HG02588 (cell line): ENCODE data around the gene STT3B.
"Not testable (repeated sequence)": the region's sequence is repeated elsewhere in the genome, so short reads cannot be mapped to it uniquely, and the experiment has no call there.

Source experiments
- ATAC-seq: cut with Tn5 transposase; IDR thresholded peaks from one replicate; pipeline ENCODE4 v1.9.1; 2021; ENCODE audit warnings: mild to moderate bottlenecking, moderate library complexity; ENCODE audit not compliant: unreplicated experiment

The STT3B gene

GRCh38 chr3:31532587-31533168 lies at the start of gene STT3B:
Gene STT3B (plus strand): TSS chr3:31532925. CDS start chr3:31532999, 74 bp downstream.
- peak; percentile 50 for ATAC-seq

- ATAC-seq = no peak
Measured at GRCh38 chr3:31483776-31484175, 48.9 kb upstream of the STT3B start.

- no peak for ATAC-seq
Measured at GRCh38 chr3:31485196-31485595, 47.5 kb upstream of the STT3B start.

GRCh38 chr3:31486865-31487533 lies 45.7 kb upstream of the STT3B start:
- ATAC-seq = no peak

GRCh38 chr3:31488475-31489017 lies 44.2 kb upstream of the STT3B start:
- no peak for ATAC-seq

GRCh38 chr3:31490502-31490901 lies 42.2 kb upstream of the STT3B start:
- no peak for ATAC-seq

- ATAC-seq = no peak
Measured at GRCh38 chr3:31491660-31492059, 41.1 kb upstream of the STT3B start.

- no peak for ATAC-seq
Measured at GRCh38 chr3:31493149-31493548, 39.6 kb upstream of the STT3B start.

- no peak for ATAC-seq
Measured at GRCh38 chr3:31495971-31496665, 36.6 kb upstream of the STT3B start.

- no peak for ATAC-seq
Measured at GRCh38 chr3:31498791-31499190, 33.9 kb upstream of the STT3B start.

- no peak for ATAC-seq
Measured at GRCh38 chr3:31499281-31499680, 33.4 kb upstream of the STT3B start.

- ATAC-seq = no peak
Measured at GRCh38 chr3:31502803-31503221, 29.9 kb upstream of the STT3B start.

GRCh38 chr3:31503456-31503855 lies 29.3 kb upstream of the STT3B start:
- ATAC-seq = no peak

GRCh38 chr3:31504230-31504629 lies 28.5 kb upstream of the STT3B start:
- ATAC-seq = no peak

GRCh38 chr3:31505371-31506048 lies 27.2 kb upstream of the STT3B start:
- no peak for ATAC-seq

- not testable (repeated sequence) for ATAC-seq
Measured at GRCh38 chr3:31506515-31506914, 26.2 kb upstream of the STT3B start.

- ATAC-seq = no peak
Measured at GRCh38 chr3:31508452-31509146, 24.1 kb upstream of the STT3B start.

GRCh38 chr3:31509147-31509728 lies 23.5 kb upstream of the STT3B start:
- ATAC-seq = no peak

- no peak for ATAC-seq
Measured at GRCh38 chr3:31514570-31514969, 18.2 kb upstream of the STT3B start.
